Stimulated activated CD4-positive, alpha-beta T cell treated with anti-CD3 and anti-CD28 coated beads, Interleukin-12 subunit alpha, Interleukin-12 subunit beta, amount 100 ng/mL, for 4 hours (primary cell): Measurements from ENCODE around the gene RENBP.

Experiments used
- DNase-seq: peaks from one replicate; pipeline ENCODE4 v3.0.0-alpha.2; 2020

RENBP gene

GRCh38 chrX:153970357-153971123, 26.1 kb upstream of the RENBP start:
- no peak for DNase-seq

DNA sequence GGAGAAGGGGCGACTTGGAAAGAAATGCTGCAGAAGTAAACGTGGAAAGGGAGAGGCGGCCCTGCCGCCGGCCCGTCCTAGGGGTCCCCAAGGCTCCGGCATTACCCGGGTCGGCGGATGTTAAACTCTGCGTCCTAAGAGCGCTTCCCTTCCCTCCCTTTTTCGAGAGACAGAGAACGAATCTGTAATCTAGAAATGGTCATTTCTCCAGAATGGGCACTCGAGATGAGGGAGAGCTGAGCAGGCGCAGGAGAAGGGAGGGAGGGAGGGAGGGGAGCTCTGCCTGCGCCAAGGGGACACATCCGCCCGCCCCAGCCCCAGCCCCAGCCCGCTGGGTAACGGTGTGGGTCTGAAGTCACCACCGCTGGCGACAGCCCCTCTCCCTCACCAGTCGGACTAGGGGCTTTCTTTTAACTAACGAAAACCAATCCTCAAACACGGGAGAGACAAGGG, 25.5 kb upstream of the RENBP start:
- no peak for DNase-seq

GRCh38 chrX:153969125-153969903, 24.9 kb upstream of the RENBP start:
- no peak for DNase-seq

- no peak for DNase-seq
These were observed 24.3 kb upstream of the RENBP start for GRCh38 chrX:153968754-153969124.

DNA sequence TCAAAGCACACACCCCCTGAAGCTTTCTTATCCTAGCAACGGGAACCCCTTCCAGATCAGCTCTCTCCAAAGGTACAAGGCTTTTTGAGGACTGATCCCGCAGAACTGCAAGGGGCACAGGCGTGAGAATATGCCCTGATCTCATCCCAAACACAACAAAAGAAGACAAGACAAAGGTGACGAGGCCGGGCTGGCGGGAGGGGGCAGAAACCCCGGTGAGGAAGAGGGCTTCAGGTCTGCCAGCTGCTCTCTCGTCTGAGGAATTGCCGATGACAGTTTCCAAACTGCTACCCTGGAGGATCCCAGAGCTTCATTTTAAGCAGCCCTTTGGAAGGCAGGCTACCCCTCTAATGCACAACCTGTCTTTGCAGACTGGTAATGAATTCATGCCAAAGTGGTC, 23.8 kb upstream of the RENBP start:
- DNase-seq, result no peak

- DNase-seq, result no peak
These were observed 23.2 kb upstream of the RENBP start for GRCh38 chrX:153967536-153968224.

- DNase-seq, result peak; percentile 49
These were observed 22.5 kb upstream of the RENBP start for GRCh38 chrX:153966841-153967535.

DNA sequence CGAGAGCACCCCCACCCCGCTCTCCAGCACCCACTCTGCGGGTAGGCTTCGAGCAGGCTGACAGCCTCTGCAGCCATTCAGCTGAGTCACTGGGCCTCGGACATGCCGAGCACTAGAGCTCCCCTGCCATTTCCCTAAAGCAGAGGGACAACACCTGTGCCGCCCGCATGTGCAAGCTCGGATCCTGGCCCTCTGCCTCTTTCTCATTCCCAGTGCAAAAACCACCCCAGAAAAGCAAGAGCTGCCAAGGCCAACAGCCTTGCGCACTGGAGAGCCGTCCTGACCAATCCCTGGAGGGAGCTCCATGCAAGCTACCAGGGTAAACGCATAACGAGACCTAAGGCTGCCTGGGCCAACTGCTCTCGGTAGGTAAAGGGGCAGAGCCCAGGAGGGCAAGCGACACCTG, 21.8 kb upstream of the RENBP start:
- no peak for DNase-seq

GRCh38 chrX:153965406-153965805, 21.0 kb upstream of the RENBP start:
- DNase-seq, result no peak

DNA sequence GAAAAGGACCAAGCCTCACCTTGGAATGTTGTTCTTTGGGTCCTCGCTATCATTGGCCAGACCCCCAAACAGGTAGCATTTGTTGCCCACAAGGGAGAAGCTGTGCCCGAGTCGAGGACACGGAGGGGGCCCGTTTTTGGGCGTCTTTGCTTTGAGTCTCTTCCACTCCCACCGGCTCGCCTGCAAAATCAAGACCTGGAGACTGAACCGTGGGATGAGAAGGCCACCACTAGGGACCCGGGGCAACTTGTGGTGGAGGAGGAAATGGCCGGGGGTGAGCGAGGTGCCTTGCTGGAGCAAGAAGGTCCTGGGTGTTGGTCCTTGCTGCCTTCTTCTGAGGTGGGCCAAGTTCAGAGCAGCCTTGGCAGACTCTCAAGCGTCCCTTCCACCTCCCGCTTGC, 19.7 kb upstream of the RENBP start:
- DNase-seq, result no peak

DNA sequence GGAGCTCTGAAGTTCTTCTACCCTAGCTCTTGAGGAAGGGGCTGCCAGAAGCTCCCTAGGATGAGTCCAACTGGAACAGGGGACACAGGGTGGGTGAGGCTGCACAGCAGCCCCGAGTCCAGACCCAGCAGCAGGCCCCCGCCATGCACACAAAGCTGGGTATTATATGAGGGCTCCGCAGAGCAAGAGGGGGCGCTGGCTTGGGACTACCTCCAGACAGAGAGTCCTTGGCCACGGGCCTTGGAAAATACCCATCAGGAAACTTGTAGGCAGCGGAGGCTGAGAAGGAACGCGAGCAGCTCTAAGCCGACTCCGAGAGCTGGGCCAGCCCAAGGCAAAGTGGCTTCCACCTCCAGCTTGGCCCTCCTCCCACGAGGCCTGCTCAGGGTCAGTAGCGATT, 19.1 kb upstream of the RENBP start:
- no peak for DNase-seq

DNA sequence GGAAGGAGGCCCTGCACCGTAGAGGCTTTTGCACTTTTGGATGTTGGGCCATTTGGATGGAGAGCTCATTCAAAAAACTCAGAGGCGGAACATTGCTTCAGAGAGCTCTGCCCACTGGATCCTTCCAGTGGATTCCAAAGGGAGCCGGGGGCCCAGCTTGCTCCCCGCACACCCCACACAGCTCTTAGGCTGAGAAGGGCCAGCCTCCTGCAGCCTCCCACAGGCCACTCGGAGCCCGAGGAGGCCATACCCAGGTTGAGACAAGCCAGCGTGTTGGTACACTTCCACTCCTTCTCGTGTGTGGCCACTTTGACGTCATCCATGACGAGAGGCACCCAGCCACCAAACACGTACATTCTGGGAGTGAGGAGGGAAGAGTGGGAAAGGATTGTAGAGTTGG, 16.8 kb upstream of the RENBP start:
- DNase-seq, result no peak

DNA sequence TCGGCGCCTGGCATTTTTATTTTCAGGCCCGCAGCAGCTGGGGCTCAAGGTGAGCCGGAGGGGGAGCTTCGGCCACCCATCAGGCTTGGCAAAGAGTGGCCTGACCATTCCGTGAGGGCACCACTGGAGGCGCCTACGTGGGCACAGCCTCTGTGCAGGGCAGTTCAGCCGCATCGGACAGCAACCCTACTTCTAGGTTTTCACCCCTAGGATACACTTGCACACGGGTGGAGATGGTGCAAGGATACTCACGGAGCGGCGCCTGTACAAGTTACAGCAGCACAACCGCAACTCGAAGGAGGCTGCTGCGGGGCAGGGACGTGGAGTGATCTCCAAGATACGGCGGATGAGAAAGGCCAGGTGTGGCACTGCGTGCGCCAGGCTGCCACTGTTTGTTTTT, 16.3 kb upstream of the RENBP start:
- no peak for DNase-seq

DNA sequence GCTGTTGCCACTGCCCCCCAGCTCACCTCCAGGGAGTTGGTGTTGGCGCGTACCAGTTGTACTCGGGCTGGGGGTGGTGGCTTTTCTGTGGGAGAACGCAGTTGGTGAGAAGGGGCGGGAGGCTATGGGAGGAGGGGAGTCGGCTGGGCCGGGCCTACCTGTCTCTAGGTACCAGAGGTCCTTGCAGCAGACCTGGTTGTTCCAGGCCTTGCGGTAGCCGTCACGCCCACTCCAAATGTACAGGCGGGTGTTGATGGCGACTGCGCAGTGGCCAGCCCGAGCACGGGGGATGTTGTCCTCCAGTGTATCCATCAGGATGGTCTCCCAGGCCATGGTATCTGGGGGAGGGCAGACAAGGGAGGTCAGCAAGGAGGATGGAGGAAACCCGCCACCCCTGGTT, 15.6 kb upstream of the RENBP start:
- DNase-seq, result no peak

DNA sequence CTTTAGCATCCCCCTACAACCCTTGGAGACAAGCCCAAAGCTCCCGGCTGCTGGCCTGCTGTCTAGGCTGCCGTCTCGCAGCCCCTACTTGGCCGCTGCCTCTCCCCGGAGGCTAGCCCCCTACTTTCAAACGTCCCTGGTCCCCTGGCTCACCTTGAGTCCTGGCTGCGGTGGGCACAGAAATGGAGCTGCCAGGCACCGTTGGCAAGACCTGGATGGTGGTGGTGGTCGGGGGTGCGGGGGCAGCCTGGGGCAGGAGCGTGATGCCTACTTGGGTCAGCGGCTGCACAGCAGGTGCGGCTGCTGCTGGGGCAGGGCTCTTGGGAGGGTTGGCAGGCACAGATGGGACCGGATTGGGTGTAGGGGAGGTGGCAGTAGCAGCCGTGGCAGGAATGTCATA, 15.2 kb upstream of the RENBP start:
- DNase-seq, result no peak

GRCh38 chrX:153958605-153959004, 14.2 kb upstream of the RENBP start:
- DNase-seq, result no peak

GRCh38 chrX:153957224-153957623, 12.8 kb upstream of the RENBP start:
- no peak for DNase-seq

DNA sequence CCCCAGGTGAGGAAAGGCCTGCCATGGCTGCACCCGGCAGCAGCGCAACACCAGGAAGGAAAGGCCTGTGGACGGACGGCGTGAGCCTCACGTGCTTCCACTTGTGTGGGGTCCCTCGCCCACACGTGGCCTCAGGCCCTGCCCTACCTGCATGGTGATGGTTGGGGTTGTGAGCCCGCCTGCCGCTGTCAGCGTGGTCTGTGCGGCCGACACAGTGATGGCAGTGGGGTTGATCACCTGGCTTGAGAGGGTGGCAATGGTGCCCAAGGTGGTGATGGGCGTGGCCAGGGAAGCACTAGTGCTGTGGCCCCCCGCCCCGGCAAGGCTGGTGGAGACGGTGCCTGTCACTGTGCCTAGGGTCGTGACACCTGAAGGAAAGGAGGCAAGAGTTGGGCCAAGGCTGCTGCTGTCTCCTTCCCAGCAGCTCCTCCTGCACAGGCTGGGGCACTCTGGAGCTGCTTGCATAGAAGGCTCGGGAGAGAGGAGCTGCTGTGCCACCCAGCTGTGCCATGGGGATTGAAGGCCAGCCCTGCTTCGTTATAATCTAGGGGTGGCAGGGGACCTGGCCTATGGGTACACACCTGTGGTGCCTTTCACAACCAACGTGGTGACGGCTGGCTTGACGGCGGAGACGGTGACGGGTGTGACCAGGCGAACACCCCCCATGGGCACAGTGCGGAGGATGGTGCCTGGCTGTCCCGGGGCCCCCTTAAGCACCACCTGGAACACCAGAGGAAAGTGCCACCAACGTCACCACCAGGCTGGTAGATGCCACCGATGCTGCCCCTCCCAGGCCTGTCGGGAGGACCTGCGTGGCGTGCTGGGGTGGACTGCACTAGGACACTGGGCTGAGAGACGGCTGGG, 11.8 kb upstream of the RENBP start:
- DNase-seq, result no peak

DNA sequence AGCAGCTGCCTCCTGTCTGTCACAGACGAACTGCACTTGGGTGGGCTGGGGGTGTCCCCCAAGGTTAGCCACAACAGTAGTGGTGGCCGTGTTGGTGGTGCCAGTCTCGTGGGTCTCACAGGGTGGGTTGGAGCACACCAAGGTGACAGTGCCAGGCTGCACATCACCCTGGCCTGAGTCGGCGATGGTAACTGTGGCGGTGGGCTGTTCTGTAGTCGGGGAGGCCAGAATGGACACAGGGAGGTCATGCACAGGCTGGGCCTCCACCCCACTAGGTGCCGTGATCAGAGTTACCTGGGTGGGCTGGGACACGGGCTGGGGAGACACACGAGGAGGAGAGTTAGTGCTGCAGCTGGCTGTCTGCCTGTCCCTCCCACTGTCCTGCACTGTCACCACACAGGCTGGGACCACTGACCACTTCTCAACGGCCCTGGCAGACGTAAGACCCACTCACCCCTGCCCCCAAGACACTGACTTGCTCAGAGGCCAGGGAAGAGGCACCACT, 10.8 kb upstream of the RENBP start:
- no peak for DNase-seq

- DNase-seq, result no peak
These were observed 10.2 kb upstream of the RENBP start for GRCh38 chrX:153954558-153955227.

DNA sequence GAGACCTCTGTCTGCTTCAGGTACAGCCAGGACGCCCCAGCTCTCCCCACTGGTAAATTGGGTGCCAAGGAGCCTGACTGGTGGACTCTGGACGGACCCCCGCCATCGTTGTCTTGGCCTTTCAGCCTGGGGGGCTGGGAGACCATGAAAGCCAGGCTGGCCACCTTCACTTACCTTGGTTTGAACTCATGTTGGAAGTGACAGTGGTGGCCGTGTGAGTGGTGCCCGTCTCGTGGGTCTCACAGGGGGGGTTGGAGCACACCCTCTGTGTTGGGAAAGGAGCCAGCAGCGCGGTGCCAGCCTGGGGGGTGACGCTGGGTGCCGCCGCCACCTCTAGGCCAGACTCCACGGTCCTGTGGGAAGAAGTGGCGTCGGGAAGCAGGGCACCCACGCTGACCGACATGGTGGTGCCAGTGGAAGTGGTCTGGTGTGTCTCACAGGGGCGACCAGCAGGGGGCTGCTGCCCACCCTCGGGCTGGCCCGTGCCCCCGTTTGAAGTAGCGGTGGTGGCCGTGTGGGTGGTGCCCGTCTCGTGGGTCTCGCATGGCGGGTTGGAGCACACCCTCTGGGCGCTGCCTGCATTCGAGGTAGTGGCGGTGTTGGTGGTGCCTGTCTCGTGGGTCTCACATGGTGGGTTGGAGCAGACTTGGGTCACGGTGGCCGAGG, 9.6 kb upstream of the RENBP start:
- no peak for DNase-seq
